Measurements from ENCODE around the gene B9D2.
"Not testable (repeated sequence)": the region's sequence is repeated elsewhere in the genome, so short reads cannot be mapped to it uniquely, and the experiment has no call there.

DNA sequence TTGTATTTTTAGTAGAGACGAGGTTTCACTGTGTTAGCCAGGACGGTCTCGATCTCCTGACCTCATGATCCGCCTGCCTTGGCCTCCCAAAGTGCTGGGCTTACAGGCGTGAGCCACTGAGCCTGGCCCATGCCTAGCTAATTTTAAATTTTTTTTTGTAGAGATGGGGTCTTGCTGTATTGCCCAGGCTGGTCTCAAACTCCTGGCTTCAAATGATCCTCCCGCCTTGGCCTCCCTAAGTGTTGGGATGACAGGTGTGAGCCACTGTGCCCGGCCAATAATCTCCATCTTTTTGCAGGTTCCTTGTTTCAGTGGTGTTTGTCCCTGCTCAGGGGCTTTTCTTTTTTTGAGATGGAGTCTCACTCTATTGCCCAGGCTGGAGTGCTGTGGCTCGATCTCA is 17.6 kb upstream of the B9D2 start:
- TF ChIP-seq POLR2A (IDR thresholded peaks at IDR 0.05): not testable (repeated sequence)
- TF ChIP-seq, protein P1, sequence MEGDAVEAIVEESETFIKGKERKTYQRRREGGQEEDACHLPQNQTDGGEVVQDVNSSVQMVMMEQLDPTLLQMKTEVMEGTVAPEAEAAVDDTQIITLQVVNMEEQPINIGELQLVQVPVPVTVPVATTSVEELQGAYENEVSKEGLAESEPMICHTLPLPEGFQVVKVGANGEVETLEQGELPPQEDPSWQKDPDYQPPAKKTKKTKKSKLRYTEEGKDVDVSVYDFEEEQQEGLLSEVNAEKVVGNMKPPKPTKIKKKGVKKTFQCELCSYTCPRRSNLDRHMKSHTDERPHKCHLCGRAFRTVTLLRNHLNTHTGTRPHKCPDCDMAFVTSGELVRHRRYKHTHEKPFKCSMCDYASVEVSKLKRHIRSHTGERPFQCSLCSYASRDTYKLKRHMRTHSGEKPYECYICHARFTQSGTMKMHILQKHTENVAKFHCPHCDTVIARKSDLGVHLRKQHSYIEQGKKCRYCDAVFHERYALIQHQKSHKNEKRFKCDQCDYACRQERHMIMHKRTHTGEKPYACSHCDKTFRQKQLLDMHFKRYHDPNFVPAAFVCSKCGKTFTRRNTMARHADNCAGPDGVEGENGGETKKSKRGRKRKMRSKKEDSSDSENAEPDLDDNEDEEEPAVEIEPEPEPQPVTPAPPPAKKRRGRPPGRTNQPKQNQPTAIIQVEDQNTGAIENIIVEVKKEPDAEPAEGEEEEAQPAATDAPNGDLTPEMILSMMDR (IDR thresholded peaks at IDR 0.05): not testable (repeated sequence)
